Large intestine (tissue), 3 donors: ENCODE measurements around the gene ZFP69B. TPM values are rescaled to one million over a fixed set of nuclear protein-coding genes. Genes with fewer than 3 reads are reported as not detected.
"Not testable (repeated sequence)": the region's sequence is repeated elsewhere in the genome, so short reads cannot be mapped to it uniquely, and the experiment has no call there.

Source experiments
- DNase-seq, 2 donors: peaks; one replicate each; pipeline versions ENCODE4 v3.0.0 to v3.0.0-alpha.2; 2013
- H3K27ac ChIP-seq: one replicate; pipeline ENCODE4 v1.5.1; 2013; ENCODE audit warnings: low read length
- H3K27me3 ChIP-seq: 2 replicates; pipeline ENCODE4 v1.6.1; 2013; ENCODE audit warnings: low read length; ENCODE audit not compliant: control insufficient read depth, insufficient read depth
- H3K36me3 ChIP-seq: 2 replicates; pipeline ENCODE4 v1.6.1; 2013; ENCODE audit warnings: low read length; ENCODE audit not compliant: control insufficient read depth, insufficient read depth
- H3K4me1 ChIP-seq: one replicate; pipeline ENCODE4 v1.6.1; 2013; ENCODE audit warnings: low read length; ENCODE audit not compliant: control insufficient read depth, insufficient read depth
- H3K4me3 ChIP-seq: one replicate; pipeline ENCODE4 v1.5.1; 2013; ENCODE audit warnings: low read length
- H3K9me3 ChIP-seq: one replicate; pipeline ENCODE4 v1.6.1; 2013; ENCODE audit warnings: mild to moderate bottlenecking, low read depth, low read length, moderate library complexity; ENCODE audit not compliant: control insufficient read depth
- WGBS: methylation state at CpG from one replicate; pipeline ENCODE4 v1.1.5; 2013; ENCODE audit warnings: low lambda C conversion rate; ENCODE audit not compliant: insufficient coverage; 5-methylcytosine and 5-hydroxymethylcytosine counted together
- polyA plus RNA-seq: library from polyadenylated mRNA; unstranded; fragments of 120-200 nt; gene quantifications from one replicate; pipeline ENCODE4 v1.2.1, GENCODE V29; 2013

Gene ZFP69B
- polyA plus RNA-seq, 1 donor, result 2.7 TPM

DNA sequence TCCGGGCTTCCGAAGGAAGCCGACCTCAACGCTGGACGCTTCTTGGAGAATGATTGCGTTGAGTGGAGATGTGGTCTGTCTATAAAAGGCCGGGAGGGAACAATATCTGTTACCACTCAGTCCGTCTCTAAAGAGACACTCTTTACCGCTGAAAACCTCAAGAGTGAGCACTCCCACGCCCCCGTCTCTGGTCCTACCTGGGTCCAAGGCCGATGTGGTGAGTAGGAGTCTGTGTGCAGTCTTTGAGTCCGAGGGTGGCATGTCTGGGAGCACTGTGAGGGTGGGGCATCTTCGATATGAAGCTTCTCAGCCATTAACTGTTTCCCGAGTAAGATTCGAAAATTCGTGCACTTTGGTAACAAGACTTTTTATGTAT, 27.4 kb downstream of the ZFP69B start:
- Histone ChIP-seq H3K27ac (no peak overlapping the region), H3K36me3 (no peaks in the 10 kb centered on the region), H3K4me1 (no peaks in the 10 kb centered on the region), H3K27me3 (no peaks in the 10 kb centered on the region), H3K9me3 (peaks cover 15% of the 10 kb centered on the region), H3K4me3 (peak overlapping the region; percentile 78)
- WGBS, result no CpG with 5 or more reads among the region's 17 CpGs
- peak; percentile 5 to 46 for DNase-seq

DNA sequence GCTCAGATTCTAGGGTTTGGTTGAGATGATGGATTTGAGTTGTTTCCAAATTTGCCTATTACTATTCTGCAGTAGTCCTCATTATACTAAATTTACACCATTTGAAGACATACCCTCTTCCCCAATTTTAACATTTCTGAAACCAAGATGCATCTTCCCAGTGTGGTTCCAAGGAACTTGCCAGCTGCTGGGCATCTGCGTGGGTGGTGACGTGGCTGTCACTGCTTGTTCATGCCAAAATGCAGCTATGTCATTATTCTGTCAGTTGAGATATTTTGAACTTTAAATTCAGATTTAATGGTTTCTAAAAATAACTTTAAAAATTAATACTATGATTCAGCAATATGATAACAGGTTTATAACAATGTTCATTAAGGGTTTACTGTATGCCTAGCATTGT, 28.0 kb downstream of the ZFP69B start:
- WGBS, result no CpG with 5 or more reads among the region's 2 CpGs
- peaks cover 15% of the 10 kb centered on the region for H3K9me3 ChIP-seq
- no peaks in the 10 kb centered on the region for H3K4me1 ChIP-seq
- H3K27me3 ChIP-seq, result no peaks in the 10 kb centered on the region
- H3K36me3 ChIP-seq, result no peaks in the 10 kb centered on the region
- DNase-seq, result no peak
- H3K4me3 ChIP-seq, result no peak overlapping the region
- no peak overlapping the region for H3K27ac ChIP-seq

DNA sequence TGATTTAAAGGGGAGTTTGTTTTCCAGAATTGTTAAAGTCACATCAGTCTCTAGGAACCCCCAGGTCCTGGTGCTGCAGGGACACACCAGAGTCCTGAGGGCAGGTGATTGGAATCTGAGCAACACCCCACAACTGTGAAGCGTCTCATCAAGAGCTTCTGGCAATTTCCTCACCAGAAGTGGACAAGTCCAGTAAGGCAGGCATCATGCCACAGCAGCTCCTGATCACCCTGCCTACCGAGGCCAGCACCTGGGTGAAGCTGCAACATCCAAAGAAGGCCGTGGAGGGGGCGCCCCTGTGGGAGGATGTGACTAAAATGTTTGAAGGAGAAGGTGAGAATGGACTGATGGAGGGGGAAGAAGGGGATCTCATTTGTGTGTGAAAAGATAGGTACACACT, 28.9 kb downstream of the ZFP69B start:
- DNase-seq, result no peak
- H3K27me3 ChIP-seq, result no peaks in the 10 kb centered on the region
- H3K4me1 ChIP-seq, result no peaks in the 10 kb centered on the region
- peaks cover 17% of the 10 kb centered on the region for H3K9me3 ChIP-seq
- no CpG with 5 or more reads among the region's 4 CpGs for WGBS
- H3K27ac ChIP-seq, result no peak overlapping the region
- H3K4me3 ChIP-seq, result no peak overlapping the region
- H3K36me3 ChIP-seq, result no peaks in the 10 kb centered on the region

DNA sequence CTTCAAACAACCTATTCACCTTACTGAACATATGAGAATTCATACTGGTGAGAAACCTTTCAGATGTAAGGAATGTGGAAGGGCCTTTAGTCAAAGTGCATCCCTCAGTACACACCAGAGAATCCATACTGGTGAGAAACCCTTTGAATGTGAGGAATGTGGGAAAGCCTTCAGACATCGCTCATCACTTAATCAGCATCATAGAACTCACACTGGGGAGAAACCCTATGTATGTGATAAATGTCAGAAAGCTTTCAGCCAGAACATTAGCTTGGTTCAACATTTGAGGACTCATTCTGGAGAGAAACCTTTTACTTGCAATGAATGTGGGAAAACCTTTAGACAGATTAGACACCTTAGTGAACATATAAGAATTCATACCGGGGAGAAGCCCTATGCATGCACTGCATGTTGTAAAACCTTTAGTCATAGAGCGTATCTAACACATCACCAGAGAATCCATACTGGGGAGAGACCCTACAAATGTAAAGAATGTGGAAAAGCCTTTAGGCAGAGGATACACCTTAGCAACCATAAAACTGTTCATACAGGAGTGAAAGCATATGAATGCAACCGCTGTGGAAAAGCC, 45.1 kb downstream of the ZFP69B start:
- WGBS, result no CpG with 5 or more reads among the region's 4 CpGs
- Histone ChIP-seq H3K4me1 (no peaks in the 10 kb centered on the region), H3K27me3 (no peaks in the 10 kb centered on the region), H3K4me3 (no peak overlapping the region), H3K36me3 (peaks cover 18% of the 10 kb centered on the region), H3K27ac (no peak overlapping the region), H3K9me3 (peaks cover 41% of the 10 kb centered on the region)
- peak in 1 of 2 donors; percentile 21 for DNase-seq

DNA sequence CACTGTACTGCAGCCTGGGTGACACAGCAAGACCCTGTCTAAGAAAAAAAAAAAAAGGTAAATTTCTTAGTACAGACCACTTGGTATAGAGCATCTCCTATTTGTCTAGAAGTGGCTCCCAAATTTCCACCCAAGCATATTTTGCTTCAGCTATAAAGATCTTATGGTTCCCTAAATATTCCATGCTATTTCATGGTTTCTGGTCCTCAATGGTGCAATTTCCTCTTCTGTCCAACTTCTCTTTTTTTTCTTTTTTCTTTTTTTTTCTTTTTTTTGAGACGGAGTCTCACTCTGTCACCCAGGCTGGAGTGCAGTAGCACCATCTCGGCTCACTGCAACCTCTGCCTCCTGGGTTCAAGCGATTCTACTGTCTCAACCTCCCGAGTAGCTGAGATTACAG, 52.4 kb downstream of the ZFP69B start:
- 93% methylated on average over 2 of the region's 4 CpGs for WGBS
- H3K27me3 ChIP-seq, H3K36me3 ChIP-seq, H3K4me1 ChIP-seq, H3K27ac ChIP-seq, H3K4me3 ChIP-seq, DNase-seq: not testable (repeated sequence)
- peaks cover 42% of the 10 kb centered on the region for H3K9me3 ChIP-seq

DNA sequence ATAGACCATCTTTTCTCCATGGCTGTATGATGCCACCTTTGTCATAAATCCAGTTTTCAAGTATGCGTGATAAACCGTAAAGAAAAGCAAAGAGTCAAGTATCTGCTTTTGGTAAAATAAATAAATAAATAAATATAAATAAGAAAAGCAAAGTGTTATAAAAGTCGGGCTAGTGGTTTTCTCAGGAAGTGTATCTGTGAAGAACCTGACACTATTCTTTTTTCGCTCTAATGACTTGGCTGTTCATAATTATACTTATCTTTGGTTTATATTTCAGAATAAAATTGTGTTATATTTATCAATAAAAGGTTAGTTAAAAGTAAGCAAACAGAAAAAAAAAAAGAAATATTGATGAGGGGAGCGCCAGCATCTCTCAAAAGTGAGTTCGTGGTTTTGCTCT, 57.7 kb downstream of the ZFP69B start:
- 100% methylated on average over 4 of the region's 6 CpGs for WGBS
- Histone ChIP-seq H3K36me3 (no peaks in the 10 kb centered on the region), H3K27me3 (no peaks in the 10 kb centered on the region), H3K4me1 (peaks cover 8% of the 10 kb centered on the region), H3K27ac (peak overlapping the region; percentile 81), H3K4me3 (peak overlapping the region; percentile 81), H3K9me3 (peaks cover 21% of the 10 kb centered on the region)
- no peak for DNase-seq

DNA sequence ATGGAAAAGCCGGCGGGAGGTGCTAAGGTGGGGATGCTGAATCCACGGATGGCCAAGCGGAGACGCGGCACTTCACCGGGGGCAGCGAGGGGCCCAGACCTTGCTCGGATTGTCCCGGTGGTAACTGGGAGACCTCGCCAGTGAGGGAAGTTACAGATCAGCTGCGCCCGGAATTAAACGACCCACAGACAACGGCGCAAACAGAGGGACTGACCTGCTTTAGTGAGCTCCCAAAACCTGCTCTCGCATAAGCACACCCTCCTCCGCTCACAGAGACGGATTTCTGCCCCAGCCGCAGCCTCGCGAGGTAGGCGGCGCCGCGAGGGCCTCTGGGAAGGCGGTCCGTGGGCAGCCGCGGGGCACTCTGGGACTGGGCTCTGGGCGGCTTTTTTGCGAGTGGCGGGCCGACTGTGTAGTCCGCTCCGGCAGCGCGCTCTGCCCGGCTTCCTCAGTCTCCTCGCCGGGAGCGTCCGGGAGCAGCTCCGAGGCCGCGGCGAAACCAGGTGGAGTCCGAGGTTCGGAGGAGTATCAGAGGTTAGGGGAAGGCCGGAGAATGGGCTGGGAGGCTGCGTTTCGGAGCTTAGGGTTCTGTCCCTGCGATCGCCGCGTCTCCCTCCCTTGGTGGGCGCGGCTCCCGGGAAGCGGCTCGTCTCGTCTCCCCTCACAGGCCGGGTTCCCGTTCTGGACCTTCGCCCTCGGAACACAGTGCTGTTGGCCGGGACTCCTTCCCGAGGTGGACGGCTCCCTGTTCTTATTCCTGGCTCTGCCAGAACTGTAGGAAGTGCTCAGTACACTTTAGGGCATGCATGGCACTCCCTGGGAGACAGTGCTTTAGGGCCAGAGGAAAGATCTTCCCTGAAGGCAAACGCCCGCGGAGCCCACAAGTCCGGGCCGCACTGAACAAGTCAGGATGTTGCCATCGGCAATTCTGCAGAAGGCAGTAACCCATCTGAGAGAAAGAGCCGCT, 58.4 kb downstream of the ZFP69B start, which contains the start of gene EXO5:
TSS of gene EXO5 (plus strand) at position 393 of the 967 bp plus-strand sequence. CDS start 5,778 bp downstream, outside the sequence.
- no peaks in the 10 kb centered on the region for H3K36me3 ChIP-seq
- H3K9me3 ChIP-seq, result peaks cover 18% of the 10 kb centered on the region
- peak; percentile 59 to 84 for DNase-seq
- WGBS, result no CpG with 5 or more reads among the region's 76 CpGs
- peak within 1 kb of the TSS; percentile 81 for H3K4me3 ChIP-seq
- H3K27ac ChIP-seq, result peak within 1 kb of the TSS; percentile 81
- peaks cover 8% of the 10 kb centered on the region for H3K4me1 ChIP-seq
- H3K27me3 ChIP-seq, result no peaks in the 10 kb centered on the region

Other genes with a start within 250 kb of the ZFP69B start
- gene TMCO2, start 202.5 kb upstream of the ZFP69B start, polyA plus RNA-seq, result not detected
- gene ZMPSTE24, start 192.2 kb upstream of the ZFP69B start, polyA plus RNA-seq, result 45.9 TPM
- gene COL9A2, start 133.2 kb upstream of the ZFP69B start, polyA plus RNA-seq, result 11.0 TPM
- gene SMAP2, start 76.7 kb upstream of the ZFP69B start, polyA plus RNA-seq, result 21.6 TPM
- 4.5 TPM for gene ZFP69, start 26.8 kb downstream of the ZFP69B start, polyA plus RNA-seq
- 11.2 TPM for gene EXO5, start 58.3 kb downstream of the ZFP69B start, polyA plus RNA-seq
- 5.6 TPM for gene ZNF684, start 81.2 kb downstream of the ZFP69B start, polyA plus RNA-seq
- 6.9 TPM for gene RIMS3, start 215.2 kb downstream of the ZFP69B start, polyA plus RNA-seq
- 66.0 TPM for gene NFYC, start 241.2 kb downstream of the ZFP69B start, polyA plus RNA-seq